Testis (tissue), 3 donors: ENCODE data around the gene HELZ. TPM values are rescaled to one million over a fixed set of nuclear protein-coding genes. Genes with fewer than 3 reads are reported as not detected.
"Not testable (repeated sequence)": the region's sequence is repeated elsewhere in the genome, so short reads cannot be mapped to it uniquely, and the experiment has no call there.

Experiments
- DNase-seq: peaks from one replicate; pipeline ENCODE4 v3.0.0-alpha.2; 2019
- H3K27ac ChIP-seq, 2 donors: fragments of 200-600 bp; sonication (generic); one replicate each; pipeline ENCODE4 v1.5.1; 2019
- H3K27me3 ChIP-seq: fragments of 200-600 bp; sonication (generic); one replicate; pipeline ENCODE4 v1.5.1; 2019
- H3K36me3 ChIP-seq: fragments of 200-600 bp; sonication (generic); one replicate; pipeline ENCODE4 v1.5.1; 2017; ENCODE audit warnings: low read depth; ENCODE audit errors: missing control alignments
- H3K4me1 ChIP-seq: fragments of 200-600 bp; sonication (generic); one replicate; pipeline ENCODE4 v1.5.1; 2019
- H3K4me3 ChIP-seq, 2 donors: fragments of 200-600 bp; sonication (generic); one replicate each; pipeline ENCODE4 v1.5.1; 2017 to 2019
- H3K9me3 ChIP-seq: fragments of 200-600 bp; sonication (generic); one replicate; pipeline ENCODE4 v1.5.1; 2017
- POLR2A ChIP-seq: fragments of 450-650 bp; IDR thresholded peaks from one replicate; pipeline ENCODE4 v1.6.1; 2017; ENCODE audit warnings: antibody characterized with exemption, mild to moderate bottlenecking, moderate library complexity
- WGBS, 2 donors: methylation state at CpG; one replicate each; pipeline ENCODE4 v1.1.5; 2018; 5-methylcytosine and 5-hydroxymethylcytosine counted together
- intact Hi-C: fragments of 100-400 bp; cut with DNase I; formaldehyde crosslinking; loops from one replicate; pipeline ENCODE4 v1.15.1; 2023; ENCODE audit warnings: low total_unique reads
- polyA plus RNA-seq: library from polyadenylated mRNA; stranded (reverse); fragments of 350-450 nt; fragmentation: Illumina TruSeq; extraction: RNeasy Lipid Tissue Mini Kit (QIAGEN cat#74804); gene quantifications from one replicate; pipeline ENCODE4 v1.2.3, GENCODE V29; 2014; ENCODE audit warnings: low read depth, low replicate concordance; ENCODE audit not compliant: insufficient read depth
- total RNA-seq, 2 donors: library from RNA; depleted of rRNA; stranded (reverse); fragments of >200 nt; gene quantifications; one replicate each; pipeline ENCODE4 v1.2.3, GENCODE V29; 2016
- TF ChIP-seq, protein P1 (sequence below), 3 experiments: fragments of 450-650 bp in 2 of 3; fragments of 200-600 bp in 1 of 3; sonication (generic) in 1 of 3; IDR thresholded peaks; one replicate each; pipeline ENCODE4 v1.5.1; 2016 to 2019; ENCODE audit warnings: antibody characterized with exemption in 3 of 3, mild to moderate bottlenecking in 2 of 3, moderate library complexity in 1 of 3

Gene HELZ
- total and polyA plus RNA-seq, 3 donors from 2014 or later, result 26.2 to 154 (median 142) TPM

DNA sequence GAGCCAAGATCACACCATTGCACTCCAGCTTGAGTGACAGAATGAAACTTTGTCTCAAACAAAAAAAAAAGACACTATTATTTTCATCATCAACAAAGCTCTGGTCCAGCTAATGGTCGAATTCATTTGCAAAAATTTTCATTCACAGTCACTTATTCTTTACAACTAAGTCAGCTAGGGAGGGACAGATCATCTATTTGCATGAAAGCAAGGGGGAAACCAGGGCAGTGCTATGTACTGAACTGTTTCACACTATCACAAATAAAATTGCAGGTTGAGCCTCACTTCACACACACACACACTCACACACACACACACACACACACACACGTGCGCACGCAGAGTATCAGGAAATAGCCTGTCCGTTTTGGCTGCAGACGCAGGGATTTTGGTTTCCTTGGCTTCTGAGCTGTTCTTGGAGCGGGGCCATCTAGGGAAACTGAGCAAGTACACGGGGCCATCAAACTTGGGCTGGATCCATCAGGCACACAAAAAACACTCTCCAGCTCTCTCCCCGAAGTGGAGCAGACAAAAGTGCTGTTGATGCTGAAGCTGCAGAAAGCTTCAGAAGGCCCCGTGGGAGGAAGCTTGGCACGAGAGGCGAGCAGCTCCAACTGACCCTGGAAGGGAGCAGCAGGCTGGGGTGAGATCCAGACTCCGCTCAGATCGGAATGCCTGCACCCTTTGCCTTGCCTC lies 44.3 kb upstream of the HELZ start:
- Histone ChIP-seq H3K4me1 (peaks cover 27% of the 10 kb centered on the region), H3K36me3 (no peaks in the 10 kb centered on the region), H3K27ac (peak overlapping the region in 1 of 2 donors; percentile 41), H3K9me3 (no peaks in the 10 kb centered on the region), H3K4me3 (no peak overlapping the region), H3K27me3 (no peaks in the 10 kb centered on the region)
- DNase-seq, result peak; percentile 94
- WGBS, 2 donors, result 17 to 19% methylated on average over 11 to 14 of the region's 14 CpGs
- intact Hi-C loops, result no loop called here
- TF ChIP-seq, protein P1, sequence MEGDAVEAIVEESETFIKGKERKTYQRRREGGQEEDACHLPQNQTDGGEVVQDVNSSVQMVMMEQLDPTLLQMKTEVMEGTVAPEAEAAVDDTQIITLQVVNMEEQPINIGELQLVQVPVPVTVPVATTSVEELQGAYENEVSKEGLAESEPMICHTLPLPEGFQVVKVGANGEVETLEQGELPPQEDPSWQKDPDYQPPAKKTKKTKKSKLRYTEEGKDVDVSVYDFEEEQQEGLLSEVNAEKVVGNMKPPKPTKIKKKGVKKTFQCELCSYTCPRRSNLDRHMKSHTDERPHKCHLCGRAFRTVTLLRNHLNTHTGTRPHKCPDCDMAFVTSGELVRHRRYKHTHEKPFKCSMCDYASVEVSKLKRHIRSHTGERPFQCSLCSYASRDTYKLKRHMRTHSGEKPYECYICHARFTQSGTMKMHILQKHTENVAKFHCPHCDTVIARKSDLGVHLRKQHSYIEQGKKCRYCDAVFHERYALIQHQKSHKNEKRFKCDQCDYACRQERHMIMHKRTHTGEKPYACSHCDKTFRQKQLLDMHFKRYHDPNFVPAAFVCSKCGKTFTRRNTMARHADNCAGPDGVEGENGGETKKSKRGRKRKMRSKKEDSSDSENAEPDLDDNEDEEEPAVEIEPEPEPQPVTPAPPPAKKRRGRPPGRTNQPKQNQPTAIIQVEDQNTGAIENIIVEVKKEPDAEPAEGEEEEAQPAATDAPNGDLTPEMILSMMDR (IDR thresholded peaks at IDR 0.05), result no peak
- no peak for TF ChIP-seq POLR2A

DNA sequence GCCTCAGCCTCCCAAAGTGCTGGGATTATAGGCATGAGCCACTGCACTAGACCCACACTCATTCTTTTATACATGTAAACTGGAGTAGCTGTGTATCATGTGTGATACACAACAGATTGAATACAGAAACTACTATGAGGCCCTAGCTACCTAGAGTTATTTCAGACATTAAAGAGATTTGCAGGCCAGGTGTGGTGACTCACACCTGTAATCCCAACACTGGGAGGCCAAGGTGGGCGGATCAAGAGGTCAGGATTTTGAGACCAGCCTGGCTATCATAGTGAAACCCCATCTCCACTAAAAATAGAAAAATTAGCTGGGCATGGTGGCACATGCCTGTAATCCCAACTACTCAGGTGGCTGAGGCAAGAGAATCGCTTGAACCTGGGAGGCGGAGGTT lies 41.8 kb upstream of the HELZ start:
- H3K27ac ChIP-seq, DNase-seq, intact Hi-C loops, H3K9me3 ChIP-seq, H3K4me3 ChIP-seq, H3K36me3 ChIP-seq, H3K27me3 ChIP-seq: not testable (repeated sequence)
- peaks cover 20% of the 10 kb centered on the region for H3K4me1 ChIP-seq
- WGBS, 2 donors, result 62 to 78% methylated on average over 3 of the region's 3 CpGs

DNA sequence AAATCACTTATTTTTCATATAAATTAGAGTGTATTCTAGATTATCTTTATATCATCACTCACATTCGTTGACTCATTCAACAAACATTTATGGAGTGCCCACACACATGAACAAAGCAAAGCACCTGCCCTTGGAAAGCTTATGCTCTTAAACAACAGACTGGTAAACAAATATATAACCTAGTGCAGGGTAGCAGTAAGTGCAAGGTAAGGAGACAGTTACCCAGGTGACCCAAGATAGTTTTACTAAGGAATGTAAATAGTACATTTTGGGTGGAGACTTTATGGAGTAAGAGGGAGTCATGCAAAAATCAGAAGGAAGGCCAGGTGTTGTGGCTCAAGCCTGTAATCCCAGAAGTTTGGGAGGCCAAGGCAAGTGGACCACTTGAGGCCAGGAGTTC lies 40.4 kb upstream of the HELZ start:
- intact Hi-C loops, result no loop called here
- H3K36me3 ChIP-seq, result no peaks in the 10 kb centered on the region
- no peak for DNase-seq
- H3K4me3 ChIP-seq, result no peak overlapping the region
- WGBS, 2 donors, result 72 to 91% methylated on average over 1 of the region's 1 CpG
- H3K4me1 ChIP-seq, result peaks cover 15% of the 10 kb centered on the region
- no peak for TF ChIP-seq POLR2A
- TF ChIP-seq, protein P1 (IDR thresholded peaks at IDR 0.05), result no peak
- no peaks in the 10 kb centered on the region for H3K27me3 ChIP-seq
- no peaks in the 10 kb centered on the region for H3K9me3 ChIP-seq
- H3K27ac ChIP-seq, result no peak overlapping the region

DNA sequence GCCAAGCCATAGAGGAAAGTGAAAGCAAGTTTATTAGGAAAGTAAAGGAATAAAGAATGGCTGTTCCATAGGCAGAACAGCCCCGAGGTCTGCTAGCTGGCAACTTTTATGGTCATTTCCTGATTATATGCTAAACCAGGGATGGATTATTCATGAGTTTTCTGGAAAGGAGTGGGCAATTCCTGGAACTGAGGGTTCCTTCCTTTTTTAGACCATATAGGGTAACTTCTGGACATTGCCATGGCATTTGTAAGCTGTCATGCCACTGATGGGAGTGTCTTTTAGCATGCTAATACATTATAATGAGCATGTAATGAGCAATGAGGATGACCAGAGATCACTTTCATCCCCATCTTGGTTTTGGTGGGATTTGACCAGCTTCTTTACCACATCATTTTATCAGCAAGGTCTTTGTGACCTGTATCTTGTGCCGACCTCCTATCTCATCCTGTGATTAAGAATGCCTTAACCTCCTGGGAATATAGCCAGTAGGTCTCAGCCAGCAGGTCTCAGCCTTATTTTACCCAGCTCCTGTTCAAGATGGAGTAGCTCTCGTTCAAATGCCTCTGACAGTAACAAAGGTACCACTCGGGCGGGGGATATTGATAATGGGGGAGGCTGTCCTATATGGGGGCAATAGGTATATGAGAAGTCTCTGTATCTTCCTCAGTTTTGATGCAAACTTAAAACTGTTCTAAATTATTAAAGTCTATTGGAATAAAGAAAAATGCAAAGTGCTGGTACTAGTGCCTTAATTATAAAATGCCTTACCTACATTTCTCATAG lies 38.9 kb upstream of the HELZ start:
- intact Hi-C loops, result no loop called here
- TF ChIP-seq POLR2A, result no peak
- TF ChIP-seq, protein P1 (IDR thresholded peaks at IDR 0.05), result no peak
- H3K4me3 ChIP-seq, result no peak overlapping the region
- no peaks in the 10 kb centered on the region for H3K27me3 ChIP-seq
- no peaks in the 10 kb centered on the region for H3K36me3 ChIP-seq
- no peak overlapping the region for H3K27ac ChIP-seq
- H3K4me1 ChIP-seq, result peaks cover 6% of the 10 kb centered on the region
- no peaks in the 10 kb centered on the region for H3K9me3 ChIP-seq
- no peak for DNase-seq
- 83 to 88% methylated on average over 5 of the region's 5 CpGs for WGBS, 2 donors

DNA sequence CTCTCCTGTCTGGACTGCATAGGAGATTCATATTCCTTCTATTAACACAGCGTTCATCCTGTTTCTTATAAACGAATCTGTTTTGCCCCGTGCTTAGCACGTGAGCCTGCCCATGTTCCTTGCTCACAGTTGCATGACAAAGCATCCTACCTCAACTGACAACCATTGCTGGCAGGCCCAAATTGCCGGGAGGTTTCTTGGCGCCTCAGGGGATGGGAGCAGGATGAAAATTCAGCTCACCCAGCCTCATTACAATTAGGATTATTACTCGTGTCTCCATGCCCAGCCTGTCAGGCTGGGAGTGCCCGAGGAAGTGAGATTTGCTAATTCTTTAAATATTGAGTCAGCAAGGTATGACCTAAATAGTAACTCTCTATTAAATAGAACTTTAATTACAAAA lies 36.7 kb upstream of the HELZ start:
- H3K27ac ChIP-seq, result no peak overlapping the region
- no peaks in the 10 kb centered on the region for H3K9me3 ChIP-seq
- WGBS, 2 donors, result 84 to 88% methylated on average over 8 of the region's 8 CpGs
- no peaks in the 10 kb centered on the region for H3K27me3 ChIP-seq
- TF ChIP-seq POLR2A, result no peak
- TF ChIP-seq, protein P1 (IDR thresholded peaks at IDR 0.05), result no peak
- intact Hi-C loops, result no loop called here
- peaks cover 5% of the 10 kb centered on the region for H3K4me1 ChIP-seq
- DNase-seq, result no peak
- no peaks in the 10 kb centered on the region for H3K36me3 ChIP-seq
- no peak overlapping the region for H3K4me3 ChIP-seq
